Prostate gland (tissue), 2 donors: Measurements from ENCODE around the gene RAB3IL1.

Experiments
- CTCF ChIP-seq, 4 experiments: fragments of 200-600 bp in 2 of 4; fragments of 450-650 bp in 2 of 4; sonication (generic) in 2 of 4; IDR thresholded peaks; 1 replicate in 3 of 4; 2 replicates in 1 of 4; pipeline ENCODE4 v1.5.1; 2016 to 2019; ENCODE audit warnings: antibody characterized with exemption in 4 of 4, mild to moderate bottlenecking in 2 of 4, moderate library complexity in 2 of 4
- POLR2A ChIP-seq: fragments of 450-650 bp; IDR thresholded peaks from one replicate; pipeline ENCODE4 v1.6.1; 2016; ENCODE audit warnings: antibody characterized with exemption, mild to moderate bottlenecking

- no peak for TF ChIP-seq CTCF (IDR thresholded peaks at IDR 0.05)
- no peak for TF ChIP-seq POLR2A
Measured at GRCh38 chr11:61914471-61915171, 2.7 kb downstream of the RAB3IL1 start.
